Gastrocnemius medialis (tissue), 4 donors: ENCODE measurements around the gene MCF2L.

ENCODE experiments used
- POLR2A ChIP-seq, 2 donors: fragments of 450-650 bp; IDR thresholded peaks; one replicate each; pipeline ENCODE4 v1.6.1; 2017; ENCODE audit warnings: antibody characterized with exemption in 2 of 2, mild to moderate bottlenecking in 2 of 2, moderate library complexity in 2 of 2
- TF ChIP-seq, protein P1 (sequence below), 5 experiments: fragments of 450-650 bp in 3 of 5; fragments of 200-600 bp in 2 of 5; sonication (generic) in 2 of 5; IDR thresholded peaks in 4 of 5; conservative IDR thresholded peaks in 1 of 5; 1 replicate in 4 of 5; 2 replicates in 1 of 5; pipeline ENCODE4 v1.5.1; 2016 to 2019; ENCODE audit warnings: antibody characterized with exemption in 5 of 5, mild to moderate bottlenecking in 3 of 5, moderate library complexity in 3 of 5

DNA sequence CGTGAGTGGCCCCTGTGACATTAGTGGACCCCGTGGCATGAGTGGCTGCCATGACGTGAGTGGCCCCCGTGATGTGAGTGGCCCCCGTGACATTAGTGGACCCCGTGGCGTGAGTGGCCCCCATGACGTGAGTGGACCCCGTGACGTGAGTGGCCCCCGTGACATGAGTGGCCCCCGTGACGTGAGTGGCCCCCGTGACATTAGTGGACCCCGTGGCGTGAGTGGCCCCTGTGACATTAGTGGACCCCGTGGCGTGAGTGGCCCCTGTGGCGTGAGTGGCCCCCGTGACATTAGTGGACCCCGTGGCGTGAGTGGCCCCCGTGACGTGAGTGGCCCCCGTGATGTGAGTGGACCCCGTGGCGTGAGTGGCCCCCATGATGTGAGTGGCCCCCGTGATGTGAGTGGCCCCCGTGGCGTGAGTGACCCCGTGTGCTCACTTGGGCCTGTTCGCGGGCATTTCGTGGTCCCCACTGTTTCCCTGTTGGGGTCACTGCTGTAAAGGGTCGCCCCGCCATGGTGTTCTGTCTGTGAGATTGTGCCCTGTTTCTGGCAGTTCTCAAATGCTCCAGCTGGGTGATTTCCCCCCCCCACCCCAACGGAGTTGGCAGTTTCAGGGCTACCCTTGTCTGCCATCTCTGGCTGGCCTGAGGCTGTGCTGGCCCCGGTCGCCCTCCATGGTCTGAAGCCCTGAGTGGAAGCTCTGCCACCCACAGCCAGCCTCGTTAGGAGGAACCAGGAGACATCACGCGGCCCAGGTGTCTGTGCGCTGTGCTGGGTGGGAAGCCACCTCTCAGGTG is 64.2 kb downstream of the MCF2L start:
- TF ChIP-seq, protein P1, sequence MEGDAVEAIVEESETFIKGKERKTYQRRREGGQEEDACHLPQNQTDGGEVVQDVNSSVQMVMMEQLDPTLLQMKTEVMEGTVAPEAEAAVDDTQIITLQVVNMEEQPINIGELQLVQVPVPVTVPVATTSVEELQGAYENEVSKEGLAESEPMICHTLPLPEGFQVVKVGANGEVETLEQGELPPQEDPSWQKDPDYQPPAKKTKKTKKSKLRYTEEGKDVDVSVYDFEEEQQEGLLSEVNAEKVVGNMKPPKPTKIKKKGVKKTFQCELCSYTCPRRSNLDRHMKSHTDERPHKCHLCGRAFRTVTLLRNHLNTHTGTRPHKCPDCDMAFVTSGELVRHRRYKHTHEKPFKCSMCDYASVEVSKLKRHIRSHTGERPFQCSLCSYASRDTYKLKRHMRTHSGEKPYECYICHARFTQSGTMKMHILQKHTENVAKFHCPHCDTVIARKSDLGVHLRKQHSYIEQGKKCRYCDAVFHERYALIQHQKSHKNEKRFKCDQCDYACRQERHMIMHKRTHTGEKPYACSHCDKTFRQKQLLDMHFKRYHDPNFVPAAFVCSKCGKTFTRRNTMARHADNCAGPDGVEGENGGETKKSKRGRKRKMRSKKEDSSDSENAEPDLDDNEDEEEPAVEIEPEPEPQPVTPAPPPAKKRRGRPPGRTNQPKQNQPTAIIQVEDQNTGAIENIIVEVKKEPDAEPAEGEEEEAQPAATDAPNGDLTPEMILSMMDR (IDR thresholded peaks at IDR 0.05 in 4 of 5, conservative IDR thresholded peaks at IDR 0.05 in 1 of 5), result no peak
- no peak for TF ChIP-seq POLR2A (IDR thresholded peaks at IDR 0.05)
